Keratinocyte (primary cell): ENCODE results near the gene OVAAL. TPM values are rescaled to one million over a fixed set of nuclear protein-coding genes. Genes with fewer than 3 reads are reported as not detected.

ENCODE experiments used
- DNase-seq: peaks from one replicate; pipeline ENCODE4 v3.0.0-alpha.2; 2011; ENCODE audit warnings: low read depth, missing footprints, low spot score
- FAIRE-seq: peaks from 2 replicates; lab custom pipeline; 2011; peaks lifted over from hg19 to GRCh38; lab: Jason Lieb, UNC
- H2AFZ ChIP-seq: 2 replicates; pipeline ENCODE4 v1.6.0; 2012; ENCODE audit warnings: low read length, control low read depth, inconsistent platforms; ENCODE audit not compliant: control insufficient read depth
- H3K27ac ChIP-seq: 2 replicates; pipeline ENCODE4 v1.5.1; 2011; ENCODE audit warnings: low read length; ENCODE audit not compliant: control insufficient read depth, insufficient read depth
- H3K27me3 ChIP-seq: 3 replicates; pipeline ENCODE4 v1.6.0; 2011; ENCODE audit warnings: low read length; ENCODE audit not compliant: control insufficient read depth, insufficient read depth; ENCODE audit errors: extremely low read depth
- H3K36me3 ChIP-seq, 2 experiments: 2 replicates in 1 of 2; 3 replicates in 1 of 2; pipeline ENCODE4 v1.5.1; 2011; ENCODE audit warnings: low read length in 2 of 2, mild to moderate bottlenecking in 1 of 2; ENCODE audit not compliant: control insufficient read depth in 2 of 2, insufficient read depth in 2 of 2; ENCODE audit errors: extremely low read depth in 1 of 2
- H3K4me1 ChIP-seq: 3 replicates; pipeline ENCODE4 v1.5.1; 2011; ENCODE audit warnings: low read length; ENCODE audit not compliant: control insufficient read depth, insufficient read depth; ENCODE audit errors: extremely low read depth
- H3K4me2 ChIP-seq: 3 replicates; pipeline ENCODE4 v1.6.0; 2011; ENCODE audit warnings: low read depth, low read length; ENCODE audit not compliant: control insufficient read depth, insufficient read depth; ENCODE audit errors: extremely low read depth
- H3K4me3 ChIP-seq, 3 experiments: fragments of 200-600 bp in 1 of 3; sonication (generic) in 1 of 3; 2 replicates in 2 of 3; 3 replicates in 1 of 3; pipeline ENCODE4 v1.5.1; 2011 to 2016; ENCODE audit warnings: low read length in 3 of 3, mild to moderate bottlenecking in 3 of 3, control low read depth in 2 of 3, inconsistent platforms in 1 of 3, low read depth in 1 of 3, mixed read lengths in 1 of 3, mixed run types in 1 of 3, moderate library complexity in 1 of 3; ENCODE audit not compliant: control insufficient read depth in 2 of 3, insufficient read depth in 2 of 3; ENCODE audit errors: extremely low read depth in 1 of 3
- H3K79me2 ChIP-seq: 2 replicates; pipeline ENCODE4 v1.6.0; 2012; ENCODE audit warnings: low read length; ENCODE audit not compliant: control insufficient read depth, insufficient read depth
- H3K9ac ChIP-seq: 3 replicates; pipeline ENCODE4 v1.6.0; 2011; ENCODE audit warnings: low read length; ENCODE audit not compliant: control insufficient read depth, insufficient read depth; ENCODE audit errors: extremely low read depth
- H3K9me1 ChIP-seq: 3 replicates; pipeline ENCODE4 v1.6.0; 2011; ENCODE audit warnings: low read length; ENCODE audit not compliant: control insufficient read depth, insufficient read depth; ENCODE audit errors: extremely low read depth
- H3K9me3 ChIP-seq: 2 replicates; pipeline ENCODE4 v1.5.1; 2012; ENCODE audit warnings: low read depth, low read length; ENCODE audit not compliant: control insufficient read depth
- H4K20me1 ChIP-seq: 3 replicates; pipeline ENCODE4 v1.6.0; 2011; ENCODE audit warnings: low read length; ENCODE audit not compliant: control insufficient read depth, insufficient read depth; ENCODE audit errors: extremely low read depth
- CTCF ChIP-seq, 3 experiments: IDR thresholded peaks in 1 of 3; conservative IDR thresholded peaks in 1 of 3; optimal IDR thresholded peaks in 1 of 3; 2 replicates in 2 of 3; 3 replicates in 1 of 3; pipeline versions ENCODE3 to v1.5.1; 2011; ENCODE audit warnings: low read length in 3 of 3, mild to moderate bottlenecking in 3 of 3, moderate library complexity in 2 of 3, control low read depth in 1 of 3, inconsistent platforms in 1 of 3; ENCODE audit not compliant: insufficient read depth in 2 of 3; ENCODE audit errors: extremely low read depth in 1 of 3
- EZH2 ChIP-seq: IDR thresholded peaks from one replicate; pipeline ENCODE4 v1.6.1; 2012; ENCODE audit warnings: inconsistent platforms, mild to moderate bottlenecking, low read length, moderate library complexity
- dilution Hi-C: fragments of 300-500 bp; cut with MboI; formaldehyde crosslinking; loops from one replicate; pipeline ENCODE4 v1.7.0; 2020; ENCODE audit warnings: low sequenced_read_pairs; ENCODE audit not compliant: extremely low pct_ligation_motif_present
- polyA plus RNA-seq, 5 experiments: library from polyadenylated mRNA; depleted of rRNA in 3 of 5; stranded (reverse) in 3 of 5; stranded (forward) in 1 of 5; unstranded in 1 of 5; fragments of >200 nt; gene quantifications; 1 replicate in 1 of 5; 2 replicates in 3 of 5; 3 replicates in 1 of 5; pipeline versions ENCODE4 v1.2.1 to v1.2.3, GENCODE V29; 2011 to 2012; ENCODE audit warnings: missing spikeins in 2 of 5, low read depth in 1 of 5, low replicate concordance in 1 of 5

The OVAAL gene
- polyA plus RNA-seq, 1 donor (not counting 4 experiments of a cell fraction or from before 2014, with no cell fraction given) = not detected

- Histone ChIP-seq H3K27me3 (no peaks in the 10 kb centered on the region), H3K79me2 (no peaks in the 10 kb centered on the region), H3K36me3 (no peaks in the 10 kb centered on the region), H3K9me1 (no peaks in the 10 kb centered on the region), H3K27ac (no peak overlapping the region), H3K4me2 (no peak overlapping the region), H3K9me3 (no peaks in the 10 kb centered on the region), H4K20me1 (no peaks in the 10 kb centered on the region), H3K4me3 (no peak overlapping the region), H3K9ac (no peak overlapping the region), H3K4me1 (peaks cover 3% of the 10 kb centered on the region), H2AFZ (no peak overlapping the region)
- DNase-seq (no peak), FAIRE-seq (no peak)
- TF ChIP-seq CTCF (optimal IDR thresholded peaks at IDR 0.05 in 1 of 3, IDR thresholded peaks at IDR 0.05 in 1 of 3, conservative IDR thresholded peaks at IDR 0.05 in 1 of 3; ENCODE audit: extremely low read depth in 1 of 3, insufficient read depth in 2 of 3, low read length in 3 of 3) = no peak
- TF ChIP-seq EZH2 = no peak
- dilution Hi-C loops = no loop called here
These were observed 41.6 kb downstream of the OVAAL start for GRCh38 chr1:180600343-180600742.

- H3K4me1 ChIP-seq = peaks cover 3% of the 10 kb centered on the region
- H3K4me3 ChIP-seq = no peak overlapping the region
- no peaks in the 10 kb centered on the region for H3K79me2 ChIP-seq
- no peaks in the 10 kb centered on the region for H3K9me3 ChIP-seq
- no peak overlapping the region for H3K4me2 ChIP-seq
- H3K27ac ChIP-seq = no peak overlapping the region
- DNase-seq = no peak
- no peaks in the 10 kb centered on the region for H3K36me3 ChIP-seq
- H2AFZ ChIP-seq = no peak overlapping the region
- TF ChIP-seq EZH2 = no peak
- no peak for TF ChIP-seq CTCF (optimal IDR thresholded peaks at IDR 0.05 in 1 of 3, IDR thresholded peaks at IDR 0.05 in 1 of 3, conservative IDR thresholded peaks at IDR 0.05 in 1 of 3; ENCODE audit: extremely low read depth in 1 of 3, insufficient read depth in 2 of 3, low read length in 3 of 3)
- no peaks in the 10 kb centered on the region for H3K9me1 ChIP-seq
- no peaks in the 10 kb centered on the region for H4K20me1 ChIP-seq
- dilution Hi-C loops = no loop called here
- no peaks in the 10 kb centered on the region for H3K27me3 ChIP-seq
- FAIRE-seq = no peak
- H3K9ac ChIP-seq = no peak overlapping the region
These were observed 42.7 kb downstream of the OVAAL start for GRCh38 chr1:180601512-180601911.
